ENCODE results near the gene GPER1.
"Not testable (repeated sequence)": the region's sequence is repeated elsewhere in the genome, so short reads cannot be mapped to it uniquely, and the experiment has no call there.

GPER1 gene

GRCh38 chr7:1087952-1088920 lies at the start of gene GPER1:
GPER1 (plus strand) TSS chr7:1088113; CDS start chr7:1091729, 3,616 bp downstream.
- no peak for TF ChIP-seq POLR2A (IDR thresholded peaks at IDR 0.05; ENCODE audit: low read depth, low read length)
- FAIRE-seq: no peak
- peak; percentile 99 for DNase-seq (ENCODE audit: insufficient read length, low spot score)

GRCh38 chr7:1040233-1040632 lies 47.7 kb upstream of the GPER1 start:
- not testable (repeated sequence) for DNase-seq (ENCODE audit: insufficient read length, low spot score); FAIRE-seq

- DNase-seq (ENCODE audit: insufficient read length, low spot score) (no peak), FAIRE-seq (no peak)
- TF ChIP-seq POLR2A (IDR thresholded peaks at IDR 0.05; ENCODE audit: low read depth, low read length): no peak
Observed at GRCh38 chr7:1040790-1041189, 47.1 kb upstream of the GPER1 start.

GRCh38 chr7:1041551-1042491 lies 46.1 kb upstream of the GPER1 start:
- DNase-seq (ENCODE audit: insufficient read length, low spot score) (no peak), FAIRE-seq (no peak)
- TF ChIP-seq POLR2A (IDR thresholded peaks at IDR 0.05; ENCODE audit: low read depth, low read length): no peak

- no peak for DNase-seq (ENCODE audit: insufficient read length, low spot score)
- no peak for TF ChIP-seq POLR2A (IDR thresholded peaks at IDR 0.05; ENCODE audit: low read depth, low read length)
- FAIRE-seq: no peak
Observed at GRCh38 chr7:1042492-1042833, 45.5 kb upstream of the GPER1 start.

- FAIRE-seq (no peak), DNase-seq (ENCODE audit: insufficient read length, low spot score) (no peak)
- TF ChIP-seq POLR2A (IDR thresholded peaks at IDR 0.05; ENCODE audit: low read depth, low read length): no peak
Observed at GRCh38 chr7:1043552-1044188, 44.2 kb upstream of the GPER1 start.

GRCh38 chr7:1044189-1045068 lies 43.5 kb upstream of the GPER1 start, which contains the start of gene GPR146:
GPR146 (plus strand) TSS chr7:1044546; CDS start chr7:1057516, 12,970 bp downstream.
- peak; percentile 100 for DNase-seq (ENCODE audit: insufficient read length, low spot score)
- FAIRE-seq: peak; percentile 33
- peak; percentile 45 for TF ChIP-seq POLR2A (IDR thresholded peaks at IDR 0.05; ENCODE audit: low read depth, low read length)

GRCh38 chr7:1045069-1046063 lies 42.5 kb upstream of the GPER1 start:
- DNase-seq (ENCODE audit: insufficient read length, low spot score): no peak
- no peak for TF ChIP-seq POLR2A (IDR thresholded peaks at IDR 0.05; ENCODE audit: low read depth, low read length)
- no peak for FAIRE-seq

- TF ChIP-seq POLR2A (IDR thresholded peaks at IDR 0.05; ENCODE audit: low read depth, low read length): no peak
- DNase-seq (ENCODE audit: insufficient read length, low spot score): no peak
- FAIRE-seq: no peak
Observed at GRCh38 chr7:1046722-1047679, 40.9 kb upstream of the GPER1 start.

- no peak for TF ChIP-seq POLR2A (IDR thresholded peaks at IDR 0.05; ENCODE audit: low read depth, low read length)
- DNase-seq (ENCODE audit: insufficient read length, low spot score) (no peak), FAIRE-seq (no peak)
Observed at GRCh38 chr7:1049006-1049741, 38.7 kb upstream of the GPER1 start.
